Caco-2 (cell line): ENCODE measurements around the gene ASPA. TPM values are rescaled to one million over a fixed set of nuclear protein-coding genes. Genes with fewer than 3 reads are reported as not detected.

Experiments
- BruUV-seq: library from RNA; stranded (reverse); fragments of 400-500 nt; replicated peaks from 2 replicates; lab custom pipeline; 2021; lab: Mats Ljungman, UMichigan
- CTCF ChIA-PET: fragments of 300-600 bp; sonication (Branson Sonifier 250); formaldehyde crosslinking; loops from one replicate; lab custom pipeline; 2022; ENCODE audit warnings: antibody characterized with exemption; lab: Charles Lee
- POLR2A ChIA-PET: fragments of 300-600 bp; sonication (Branson Sonifier 250); formaldehyde crosslinking; loops from one replicate; lab custom pipeline; 2022; ENCODE audit warnings: antibody characterized with exemption; lab: Charles Lee
- DNase-seq, 2 experiments: peaks; one replicate each; pipeline versions ENCODE4 v3.0.0 to v3.0.0-alpha.2; 2020 to 2022
- H3K27me3 ChIP-seq: replicated peaks from 2 replicates; pipeline ENCODE4 v1.6.0; 2011; ENCODE audit warnings: low read length; ENCODE audit not compliant: control insufficient read depth, insufficient read depth
- H3K36me3 ChIP-seq: 2 replicates; pipeline ENCODE4 v1.5.1; 2011; ENCODE audit warnings: low read length; ENCODE audit not compliant: control insufficient read depth, insufficient read depth
- H3K4me1 ChIP-seq: fragments of 250-450 bp; sonication (Bioruptor Pico); 2 replicates; pipeline ENCODE4 v1.5.1; 2020; ENCODE audit warnings: mild to moderate bottlenecking
- H3K4me3 ChIP-seq: 2 replicates; pipeline ENCODE4 v1.5.1; 2011; ENCODE audit warnings: low read depth, mild to moderate bottlenecking, control low read depth, low read length
- H3K9me3 ChIP-seq: fragments of 250-450 bp; sonication (Bioruptor Pico); 2 replicates; pipeline ENCODE4 v1.5.1; 2020; ENCODE audit warnings: mild to moderate bottlenecking, moderate library complexity
- H3K27ac Mint-ChIP-seq: one replicate; pipeline ENCODE4 v1.8.0; 2022; ENCODE audit warnings: mixed read lengths; ENCODE audit not compliant: unreplicated experiment
- H3K27me3 Mint-ChIP-seq: one replicate; pipeline ENCODE4 v1.8.0; 2022; ENCODE audit warnings: mixed read lengths; ENCODE audit not compliant: insufficient read depth, unreplicated experiment
- H3K36me3 Mint-ChIP-seq: one replicate; pipeline ENCODE4 v1.8.0; 2022; ENCODE audit warnings: mild to moderate bottlenecking, mixed read lengths; ENCODE audit not compliant: insufficient read depth, unreplicated experiment
- H3K4me1 Mint-ChIP-seq: one replicate; pipeline ENCODE4 v1.8.0; 2022; ENCODE audit warnings: low read depth, mixed read lengths; ENCODE audit not compliant: unreplicated experiment
- H3K4me3 Mint-ChIP-seq: one replicate; pipeline ENCODE4 v1.8.0; 2022; ENCODE audit warnings: mild to moderate bottlenecking, moderate library complexity, mixed read lengths; ENCODE audit not compliant: unreplicated experiment
- H3K9me3 Mint-ChIP-seq: one replicate; pipeline ENCODE4 v1.8.0; 2022; ENCODE audit warnings: mixed read lengths; ENCODE audit not compliant: unreplicated experiment
- CTCF ChIP-seq, 2 experiments: fragments of 200-600 bp in 1 of 2; IDR thresholded peaks; 1 replicate in 1 of 2; 2 replicates in 1 of 2; pipeline versions ENCODE4 v1.5.1 to v1.8.0; 2011 to 2022; ENCODE audit warnings: antibody characterized with exemption in 1 of 2, control low read depth in 1 of 2, inconsistent platforms in 1 of 2, low read depth in 1 of 2, low read length in 1 of 2, mild to moderate bottlenecking in 1 of 2, moderate library complexity in 1 of 2; ENCODE audit not compliant: insufficient read depth in 1 of 2, severe bottlenecking in 1 of 2, unreplicated experiment in 1 of 2
- intact Hi-C: fragments of 100-400 bp; cut with micrococcal nuclease; formaldehyde crosslinking; loops from one replicate; pipeline ENCODE4 v1.10.0; 2022; ENCODE audit not compliant: unreplicated experiment
- total RNA-seq: library from RNA; stranded (reverse); gene quantifications from 2 replicates; pipeline ENCODE4 v1.2.3, GENCODE V29; 2022

The ASPA gene
- total RNA-seq, 1 experiment from 2014 or later, result 0.27 TPM

- Histone ChIP-seq H3K36me3 (no peaks in the 10 kb centered on the region), H3K4me3 (no peak overlapping the region), H3K4me1 (no peaks in the 10 kb centered on the region), H3K27me3 (no peaks in the 10 kb centered on the region), H3K9me3 (no peaks in the 10 kb centered on the region)
- peaks cover 5% of the 10 kb centered on the region for H3K9me3 Mint-ChIP-seq
- POLR2A ChIA-PET, result no interaction called here
- no TSS peak for BruUV-seq
- CTCF ChIA-PET, result no interaction called here
- no peak for TF ChIP-seq CTCF (IDR thresholded peaks at IDR 0.05; ENCODE audit: insufficient read depth in 1 of 2, low read depth in 1 of 2, low read length in 1 of 2, severe bottlenecking in 1 of 2, unreplicated experiment in 1 of 2)
- no peak overlapping the region for H3K27ac Mint-ChIP-seq
- no peaks in the 10 kb centered on the region for H3K27me3 Mint-ChIP-seq
- H3K4me1 Mint-ChIP-seq, result no peaks in the 10 kb centered on the region
- H3K4me3 Mint-ChIP-seq, result no peak overlapping the region
- H3K36me3 Mint-ChIP-seq, result no peaks in the 10 kb centered on the region
- intact Hi-C loops, result no loop called here
- DNase-seq, result no peak
These were observed 30.3 kb downstream of the ASPA start for GRCh38 chr17:3506054-3506453.

- no peak for TF ChIP-seq CTCF (IDR thresholded peaks at IDR 0.05; ENCODE audit: insufficient read depth in 1 of 2, low read depth in 1 of 2, low read length in 1 of 2, severe bottlenecking in 1 of 2, unreplicated experiment in 1 of 2)
- Histone ChIP-seq H3K27me3 (no peaks in the 10 kb centered on the region), H3K9me3 (no peaks in the 10 kb centered on the region), H3K4me3 (no peak overlapping the region), H3K4me1 (no peaks in the 10 kb centered on the region), H3K36me3 (no peaks in the 10 kb centered on the region)
- Mint-ChIP-seq H3K27me3 (no peaks in the 10 kb centered on the region), H3K4me3 (no peak overlapping the region), H3K4me1 (no peaks in the 10 kb centered on the region), H3K9me3 (no peaks in the 10 kb centered on the region), H3K36me3 (no peaks in the 10 kb centered on the region), H3K27ac (no peak overlapping the region)
- DNase-seq, result no peak
- CTCF ChIA-PET, result interaction anchor here (0.6 kb wide), 1 partner anchor 58 kb away, joined by 3 read pairs; no protein-coding TSS in a partner anchor
- no TSS peak for BruUV-seq
- POLR2A ChIA-PET, result no interaction called here
- intact Hi-C loops, result no loop called here
These were observed 31.3 kb downstream of the ASPA start for GRCh38 chr17:3507071-3507470.

- Mint-ChIP-seq H3K27me3 (no peaks in the 10 kb centered on the region), H3K36me3 (no peaks in the 10 kb centered on the region), H3K27ac (no peak overlapping the region), H3K4me3 (no peak overlapping the region), H3K4me1 (no peaks in the 10 kb centered on the region), H3K9me3 (no peaks in the 10 kb centered on the region)
- Histone ChIP-seq H3K4me3 (no peak overlapping the region), H3K36me3 (no peaks in the 10 kb centered on the region), H3K9me3 (no peaks in the 10 kb centered on the region), H3K4me1 (no peaks in the 10 kb centered on the region), H3K27me3 (no peaks in the 10 kb centered on the region)
- POLR2A ChIA-PET, result no interaction called here
- no peak for DNase-seq
- CTCF ChIA-PET, result interaction anchor here (0.5 kb wide), 1 partner anchor 12 kb away, joined by 3 read pairs; no protein-coding TSS in a partner anchor
- TF ChIP-seq CTCF (IDR thresholded peaks at IDR 0.05; ENCODE audit: insufficient read depth in 1 of 2, low read depth in 1 of 2, low read length in 1 of 2, severe bottlenecking in 1 of 2, unreplicated experiment in 1 of 2), result no peak
- no TSS peak for BruUV-seq
- intact Hi-C loops, result no loop called here
These were observed 32.1 kb downstream of the ASPA start for GRCh38 chr17:3507869-3508268.
